Sigmoid colon (tissue), 4 donors: ENCODE data around the gene TEX48.

Experiments used
- EP300 ChIP-seq, 4 donors: sonication (generic); formaldehyde crosslinking; IDR thresholded peaks; one replicate each; pipeline ENCODE4 v1.6.1; 2017; ENCODE audit warnings: antibody characterized with exemption in 4 of 4
- POLR2A ChIP-seq, 2 donors: fragments of 450-650 bp; IDR thresholded peaks; one replicate each; pipeline ENCODE4 v1.6.1; 2016; ENCODE audit warnings: antibody characterized with exemption in 2 of 2, mild to moderate bottlenecking in 2 of 2, moderate library complexity in 2 of 2
- POLR2AphosphoS5 ChIP-seq, 4 donors: sonication (generic); formaldehyde crosslinking; IDR thresholded peaks; one replicate each; pipeline ENCODE4 v1.6.1; 2017; ENCODE audit warnings: antibody characterized with exemption in 4 of 4
- TF ChIP-seq, protein P1 (sequence below), 4 experiments: fragments of 450-650 bp in 3 of 4; fragments of 200-600 bp in 1 of 4; IDR thresholded peaks; one replicate each; pipeline ENCODE4 v1.5.1; 2016 to 2019; ENCODE audit warnings: antibody characterized with exemption in 4 of 4, mild to moderate bottlenecking in 3 of 4, moderate library complexity in 2 of 4

DNA sequence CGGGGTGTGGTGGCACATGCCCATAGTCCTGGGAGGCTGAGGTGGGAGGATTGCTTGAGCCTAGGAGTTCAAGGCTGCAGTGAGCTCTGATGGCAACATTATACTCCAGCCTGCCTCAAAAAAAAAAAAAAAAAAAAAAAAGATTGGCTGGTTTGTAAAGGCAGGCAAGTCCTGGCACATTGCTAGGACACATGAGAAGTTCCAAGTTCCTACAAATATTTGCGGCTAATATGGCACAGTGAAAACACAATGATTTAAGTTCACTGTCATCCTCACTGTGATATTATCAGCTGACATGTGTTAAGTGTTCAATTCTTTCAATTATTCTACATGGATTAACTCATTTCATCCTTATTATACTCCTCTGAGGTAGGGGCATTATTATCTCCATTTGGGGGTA, 50.8 kb downstream of the TEX48 start:
- TF ChIP-seq, protein P1, sequence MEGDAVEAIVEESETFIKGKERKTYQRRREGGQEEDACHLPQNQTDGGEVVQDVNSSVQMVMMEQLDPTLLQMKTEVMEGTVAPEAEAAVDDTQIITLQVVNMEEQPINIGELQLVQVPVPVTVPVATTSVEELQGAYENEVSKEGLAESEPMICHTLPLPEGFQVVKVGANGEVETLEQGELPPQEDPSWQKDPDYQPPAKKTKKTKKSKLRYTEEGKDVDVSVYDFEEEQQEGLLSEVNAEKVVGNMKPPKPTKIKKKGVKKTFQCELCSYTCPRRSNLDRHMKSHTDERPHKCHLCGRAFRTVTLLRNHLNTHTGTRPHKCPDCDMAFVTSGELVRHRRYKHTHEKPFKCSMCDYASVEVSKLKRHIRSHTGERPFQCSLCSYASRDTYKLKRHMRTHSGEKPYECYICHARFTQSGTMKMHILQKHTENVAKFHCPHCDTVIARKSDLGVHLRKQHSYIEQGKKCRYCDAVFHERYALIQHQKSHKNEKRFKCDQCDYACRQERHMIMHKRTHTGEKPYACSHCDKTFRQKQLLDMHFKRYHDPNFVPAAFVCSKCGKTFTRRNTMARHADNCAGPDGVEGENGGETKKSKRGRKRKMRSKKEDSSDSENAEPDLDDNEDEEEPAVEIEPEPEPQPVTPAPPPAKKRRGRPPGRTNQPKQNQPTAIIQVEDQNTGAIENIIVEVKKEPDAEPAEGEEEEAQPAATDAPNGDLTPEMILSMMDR (IDR thresholded peaks at IDR 0.05): no peak
- TF ChIP-seq POLR2A (IDR thresholded peaks at IDR 0.05) (no peak), POLR2AphosphoS5 (IDR thresholded peaks at IDR 0.05) (no peak), EP300 (IDR thresholded peaks at IDR 0.05) (no peak)
